VCaP (cell line): ENCODE measurements around the gene ACSM6.

Experiments
- H3K27ac ChIP-seq: fragments of 450-650 bp; 2 replicates; pipeline ENCODE4 v1.5.1; 2017
- TF ChIP-seq, protein P1 (sequence below): fragments of 450-650 bp; conservative IDR thresholded peaks from 2 replicates; pipeline ENCODE4 v1.5.1; 2017; ENCODE audit warnings: mild to moderate bottlenecking, moderate library complexity

ACSM6 gene

DNA sequence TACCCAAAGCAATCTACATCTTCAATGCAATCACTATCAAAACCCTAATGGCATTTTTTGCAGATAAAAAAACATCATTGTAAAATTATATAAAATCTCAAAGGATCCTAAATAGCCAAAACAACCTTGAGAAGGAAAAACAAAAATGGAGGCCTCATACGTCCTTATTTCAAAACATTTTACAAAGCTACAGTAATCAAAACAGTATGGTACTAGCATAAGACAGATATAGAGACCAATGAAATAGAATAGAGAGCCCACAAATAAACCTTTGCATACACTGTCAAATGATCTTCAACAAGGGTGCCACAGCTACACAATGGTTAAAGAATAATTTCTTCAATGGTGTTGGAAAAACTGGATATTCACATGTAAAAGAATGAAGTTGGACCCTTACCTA is 62.2 kb downstream of the ACSM6 start:
- TF ChIP-seq, protein P1, sequence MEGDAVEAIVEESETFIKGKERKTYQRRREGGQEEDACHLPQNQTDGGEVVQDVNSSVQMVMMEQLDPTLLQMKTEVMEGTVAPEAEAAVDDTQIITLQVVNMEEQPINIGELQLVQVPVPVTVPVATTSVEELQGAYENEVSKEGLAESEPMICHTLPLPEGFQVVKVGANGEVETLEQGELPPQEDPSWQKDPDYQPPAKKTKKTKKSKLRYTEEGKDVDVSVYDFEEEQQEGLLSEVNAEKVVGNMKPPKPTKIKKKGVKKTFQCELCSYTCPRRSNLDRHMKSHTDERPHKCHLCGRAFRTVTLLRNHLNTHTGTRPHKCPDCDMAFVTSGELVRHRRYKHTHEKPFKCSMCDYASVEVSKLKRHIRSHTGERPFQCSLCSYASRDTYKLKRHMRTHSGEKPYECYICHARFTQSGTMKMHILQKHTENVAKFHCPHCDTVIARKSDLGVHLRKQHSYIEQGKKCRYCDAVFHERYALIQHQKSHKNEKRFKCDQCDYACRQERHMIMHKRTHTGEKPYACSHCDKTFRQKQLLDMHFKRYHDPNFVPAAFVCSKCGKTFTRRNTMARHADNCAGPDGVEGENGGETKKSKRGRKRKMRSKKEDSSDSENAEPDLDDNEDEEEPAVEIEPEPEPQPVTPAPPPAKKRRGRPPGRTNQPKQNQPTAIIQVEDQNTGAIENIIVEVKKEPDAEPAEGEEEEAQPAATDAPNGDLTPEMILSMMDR, result no peak
- no peak overlapping the region for H3K27ac ChIP-seq

DNA sequence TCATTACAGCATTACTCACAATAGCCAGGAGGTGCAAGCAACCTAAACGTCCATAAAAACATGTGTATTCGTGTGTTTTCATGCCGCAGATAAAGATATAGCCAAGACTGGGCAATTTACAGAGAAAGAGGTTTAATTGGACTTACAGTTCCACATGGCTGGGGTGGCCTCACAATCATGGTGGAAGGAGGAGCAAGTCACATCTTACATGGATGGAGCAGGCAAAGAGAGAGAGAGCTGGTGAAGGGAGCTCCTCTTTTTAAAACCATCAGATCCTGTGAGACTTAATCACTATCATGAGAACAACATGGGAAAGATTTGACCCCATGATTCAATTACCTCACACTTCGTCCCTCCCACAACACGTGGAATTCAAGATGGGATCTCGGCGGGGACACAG is 63.8 kb downstream of the ACSM6 start:
- TF ChIP-seq, protein P1, result no peak
- H3K27ac ChIP-seq, result no peak overlapping the region

DNA sequence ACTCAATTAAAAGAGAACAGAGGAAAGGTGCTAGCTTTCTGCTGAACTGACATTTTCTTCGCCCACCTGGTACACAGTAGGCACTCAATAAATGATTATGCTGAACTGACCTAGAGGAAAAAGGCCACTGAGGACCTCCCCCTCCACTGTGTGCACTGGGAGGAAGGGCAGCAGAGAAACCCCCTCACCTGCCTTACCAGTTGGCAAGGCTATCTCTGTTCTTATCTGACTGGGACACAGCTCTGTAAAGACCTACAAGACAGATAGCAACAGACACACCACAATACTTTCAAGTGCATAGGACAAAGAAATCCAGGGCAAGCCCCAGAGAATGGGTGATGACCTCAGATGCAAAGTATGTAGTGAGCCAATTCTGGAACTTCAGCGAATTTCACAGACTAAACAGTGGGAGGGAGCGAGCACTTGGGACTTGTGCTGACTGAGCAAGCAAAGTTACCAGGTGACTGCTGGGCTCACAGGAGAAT is 66.4 kb downstream of the ACSM6 start:
- H3K27ac ChIP-seq, result no peak overlapping the region
- TF ChIP-seq, protein P1, result no peak

DNA sequence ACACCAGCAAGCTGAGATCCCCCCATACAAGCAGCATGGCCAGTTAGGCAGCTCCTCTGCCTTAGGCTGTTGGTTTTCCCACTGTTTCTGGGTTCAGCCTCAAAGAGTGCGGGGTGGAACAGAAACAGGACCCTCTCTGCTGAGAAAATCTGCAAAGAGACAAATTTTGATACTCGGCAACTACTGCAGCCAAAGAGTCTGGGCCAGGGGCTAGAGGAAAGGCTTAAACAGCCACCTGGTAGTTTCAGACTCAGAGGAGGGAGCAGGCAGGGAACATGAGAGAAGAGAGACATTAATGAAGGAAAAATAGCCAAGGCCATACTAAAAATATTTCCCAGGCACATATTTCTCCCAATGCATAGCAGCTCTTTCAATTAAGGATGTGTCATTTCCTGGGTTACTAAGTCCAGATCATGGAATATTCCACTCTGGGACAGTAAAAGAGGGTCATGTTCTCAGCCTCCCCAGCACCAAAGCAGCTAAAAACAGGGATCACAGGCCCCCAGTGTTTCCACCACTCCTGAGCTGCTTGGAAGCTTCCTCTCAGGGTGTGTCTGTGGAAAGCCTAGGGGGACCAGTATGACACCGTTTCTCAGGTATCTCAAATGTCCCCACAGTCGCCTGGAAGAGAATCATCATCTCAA is 67.0 kb downstream of the ACSM6 start:
- no peak overlapping the region for H3K27ac ChIP-seq
- TF ChIP-seq, protein P1, result no peak

DNA sequence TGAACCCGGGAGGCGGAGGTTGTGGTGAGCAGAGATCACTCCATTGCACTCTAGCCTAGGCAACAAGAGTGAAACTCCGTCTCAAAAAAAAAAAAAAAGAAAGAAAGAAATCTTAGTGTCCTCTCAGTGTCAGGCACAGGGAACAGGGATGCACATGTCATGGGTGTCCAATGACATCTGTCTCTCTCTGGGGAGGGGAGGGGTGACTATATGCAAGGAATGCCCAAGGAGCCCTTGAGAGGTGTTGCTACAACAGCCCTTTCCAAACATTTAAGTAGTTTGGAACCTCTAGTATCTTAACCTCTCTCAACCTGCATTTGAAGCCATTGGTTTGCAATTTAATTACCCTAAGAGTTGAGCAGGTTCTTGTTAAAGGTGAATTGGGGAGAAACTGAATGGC is 67.9 kb downstream of the ACSM6 start:
- TF ChIP-seq, protein P1, result no peak
- no peak overlapping the region for H3K27ac ChIP-seq

DNA sequence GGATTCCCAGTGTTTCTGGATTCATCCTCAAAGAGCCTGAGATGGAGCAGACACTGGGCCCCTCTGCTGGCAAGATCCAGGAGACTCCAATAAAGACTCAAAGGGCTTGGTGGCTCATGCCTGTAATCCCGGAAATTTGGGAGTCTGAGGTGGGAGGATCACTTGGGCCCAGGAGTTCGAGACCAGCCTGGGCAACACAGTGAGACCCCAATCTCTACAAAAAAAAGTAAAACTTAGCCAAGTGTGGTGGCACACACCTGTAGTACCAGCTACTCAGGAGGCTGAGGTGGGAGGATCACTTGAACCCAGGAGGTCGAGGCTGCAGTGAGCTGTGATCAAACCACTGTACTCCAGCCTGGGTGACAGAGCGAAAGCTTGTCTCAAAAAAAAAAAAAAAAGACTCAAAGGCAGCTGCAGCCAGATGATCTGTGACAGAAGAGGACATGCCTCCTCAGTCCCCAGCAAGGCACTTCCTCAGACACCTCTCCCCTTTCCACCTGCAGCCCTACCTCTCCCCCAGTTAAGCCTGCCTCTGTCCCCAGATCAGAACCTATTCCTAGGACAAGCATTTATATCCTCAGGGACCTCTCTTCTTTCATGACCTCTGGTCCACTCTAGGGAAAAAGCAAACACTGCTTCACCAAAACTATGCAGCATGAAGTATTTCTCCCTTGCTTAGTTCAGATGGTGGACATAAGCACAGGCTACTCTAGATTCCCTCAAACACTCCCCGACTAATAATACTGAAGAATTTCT is 68.9 kb downstream of the ACSM6 start:
- no peak overlapping the region for H3K27ac ChIP-seq
- TF ChIP-seq, protein P1, result no peak

DNA sequence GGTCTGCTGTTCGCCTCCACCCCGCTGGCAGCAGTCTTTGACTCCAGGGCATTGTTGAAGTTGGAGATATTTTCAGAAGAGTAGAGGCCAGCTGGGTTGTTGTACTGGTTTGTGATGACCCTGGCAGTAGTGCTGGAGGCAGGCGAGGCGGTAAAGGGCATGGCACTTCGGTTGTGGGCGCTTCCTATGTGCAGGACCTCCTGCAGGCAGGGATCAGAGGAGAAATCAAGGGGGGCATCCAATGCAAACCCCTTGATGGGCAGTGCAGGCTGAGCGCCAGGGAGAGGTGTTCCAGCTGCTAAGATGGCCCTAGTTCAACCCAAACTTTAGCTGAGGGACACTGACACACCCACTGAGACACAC is 69.8 kb downstream of the ACSM6 start:
- TF ChIP-seq, protein P1, result no peak
- no peak overlapping the region for H3K27ac ChIP-seq
